IMR-90 (cell line): ENCODE data around the gene ZDHHC4. TPM values are rescaled to one million over a fixed set of nuclear protein-coding genes. Genes with fewer than 3 reads are reported as not detected.

Source experiments
- ATAC-seq: fragments of 200-7000 bp; cut with Tn5 transposase; 2 replicates; pipeline ENCODE4 v1.9.1; 2020; ENCODE audit warnings: low read depth, mild to moderate bottlenecking, moderate library complexity
- BruUV-seq: library from RNA; stranded (reverse); fragments of 400-500 nt; replicated peaks from 2 replicates; lab custom pipeline; 2021; lab: Mats Ljungman, UMichigan
- CTCF ChIA-PET: fragments of 300-600 bp; formaldehyde crosslinking; extraction: SDS; loops from one replicate; lab custom pipeline; 2021; ENCODE audit warnings: antibody characterized with exemption; lab: Yijun Ruan, JAX
- POLR2A ChIA-PET: fragments of 300-600 bp; sonication (Branson Sonifier 250); formaldehyde crosslinking; loops from one replicate; lab custom pipeline; 2022; ENCODE audit warnings: antibody characterized with exemption; ENCODE audit not compliant: unreplicated experiment; lab: Charles Lee
- DNase-seq: peaks from one replicate; pipeline ENCODE4 v3.0.0; 2013
- H2AFZ ChIP-seq: replicated peaks from 2 replicates; pipeline ENCODE3; 2013; ENCODE audit warnings: low read length, mild to moderate bottlenecking; ENCODE audit not compliant: poor library complexity
- H2AK5ac ChIP-seq: 2 replicates; pipeline ENCODE4 v1.6.1; 2013; ENCODE audit warnings: low read depth, low read length, inconsistent platforms
- H2AK9ac ChIP-seq: replicated peaks from 2 replicates; pipeline ENCODE3; 2013; ENCODE audit warnings: mild to moderate bottlenecking, low read depth, low read length, moderate library complexity; ENCODE audit not compliant: poor library complexity
- H2BK120ac ChIP-seq: 2 replicates; pipeline ENCODE4 v1.6.1; 2013; ENCODE audit warnings: low read depth, low read length, inconsistent platforms
- H2BK15ac ChIP-seq: 3 replicates; pipeline ENCODE4 v1.6.1; 2013; ENCODE audit warnings: low read depth, low read length, inconsistent platforms
- H2BK20ac ChIP-seq: 2 replicates; pipeline ENCODE4 v1.6.1; 2013; ENCODE audit warnings: low read depth, mild to moderate bottlenecking, inconsistent platforms, low read length, moderate library complexity
- H2BK5ac ChIP-seq: 2 replicates; pipeline ENCODE4 v1.6.1; 2013; ENCODE audit warnings: mild to moderate bottlenecking, low read depth, low read length, inconsistent platforms; ENCODE audit not compliant: poor library complexity, severe bottlenecking
- H3K14ac ChIP-seq: replicated peaks from 2 replicates; pipeline ENCODE4 v1.6.1; 2013; ENCODE audit warnings: low read depth, low read length, inconsistent platforms
- H3K18ac ChIP-seq: 2 replicates; pipeline ENCODE4 v1.6.1; 2013; ENCODE audit warnings: low read depth, low read length, control low read depth
- H3K23ac ChIP-seq: 2 replicates; pipeline ENCODE4 v1.6.1; 2013; ENCODE audit warnings: low read depth, low read length, inconsistent platforms
- H3K27ac ChIP-seq: 2 replicates; pipeline ENCODE4 v1.5.1; 2013; ENCODE audit warnings: mild to moderate bottlenecking, control low read depth, low read length; ENCODE audit not compliant: insufficient read depth
- H3K27me3 ChIP-seq: 2 replicates; pipeline ENCODE4 v1.6.1; 2013; ENCODE audit warnings: low read length; ENCODE audit not compliant: control insufficient read depth, insufficient read depth
- H3K36me3 ChIP-seq: 2 replicates; pipeline ENCODE4 v1.6.1; 2013; ENCODE audit warnings: low read length, mixed read lengths; ENCODE audit not compliant: control insufficient read depth, insufficient read depth
- H3K4ac ChIP-seq: 2 replicates; pipeline ENCODE4 v1.6.1; 2013; ENCODE audit warnings: low read depth, low read length, inconsistent platforms
- H3K4me1 ChIP-seq: 2 replicates; pipeline ENCODE4 v1.6.1; 2013; ENCODE audit warnings: low read length, mixed read lengths; ENCODE audit not compliant: control insufficient read depth, insufficient read depth
- H3K4me2 ChIP-seq: 2 replicates; pipeline ENCODE4 v1.6.1; 2013; ENCODE audit warnings: low read depth, mild to moderate bottlenecking, control low read depth, low read length, moderate library complexity
- H3K4me3 ChIP-seq: 2 replicates; pipeline ENCODE4 v1.5.1; 2013; ENCODE audit warnings: low read depth, mild to moderate bottlenecking, control low read depth, low read length, moderate library complexity; ENCODE audit not compliant: insufficient read depth
- H3K56ac ChIP-seq: 2 replicates; pipeline ENCODE4 v1.6.1; 2013; ENCODE audit warnings: low read length, inconsistent platforms; ENCODE audit not compliant: insufficient read depth; ENCODE audit errors: extremely low read depth
- H3K79me1 ChIP-seq, 2 experiments: 2 replicates each; pipeline ENCODE4 v1.6.1; 2013; ENCODE audit warnings: low read length in 2 of 2, inconsistent platforms in 1 of 2, low read depth in 1 of 2
- H3K9ac ChIP-seq: 2 replicates; pipeline ENCODE4 v1.6.1; 2013; ENCODE audit warnings: low read depth, low read length, control low read depth
- H3K9me1 ChIP-seq: 2 replicates; pipeline ENCODE4 v1.6.1; 2013; ENCODE audit warnings: low read length, inconsistent platforms; ENCODE audit not compliant: insufficient read depth
- H3K9me3 ChIP-seq: 2 replicates; pipeline ENCODE4 v1.6.1; 2013; ENCODE audit warnings: low read length; ENCODE audit not compliant: control insufficient read depth, insufficient read depth
- H4K20me1 ChIP-seq: 2 replicates; pipeline ENCODE4 v1.6.1; 2013; ENCODE audit warnings: low read length, inconsistent platforms; ENCODE audit not compliant: insufficient read depth
- H4K5ac ChIP-seq: 2 replicates; pipeline ENCODE4 v1.6.1; 2013; ENCODE audit warnings: mild to moderate bottlenecking, low read depth, low read length, control low read depth
- H4K8ac ChIP-seq, 2 experiments: 2 replicates each; pipeline ENCODE4 v1.6.1; 2013; ENCODE audit warnings: low read depth in 2 of 2, low read length in 2 of 2, control low read depth in 1 of 2, inconsistent platforms in 1 of 2
- H4K91ac ChIP-seq: 2 replicates; pipeline ENCODE4 v1.6.1; 2013; ENCODE audit warnings: low read depth, low read length, inconsistent platforms; ENCODE audit not compliant: insufficient read depth
- POLR2A ChIP-seq: IDR thresholded peaks from 2 replicates; pipeline ENCODE4 v1.6.1; 2012; ENCODE audit warnings: mild to moderate bottlenecking, low read depth, low read length
- WGBS, 2 experiments: methylation state at CpG; one replicate each; pipeline versions ENCODE4 v1.1.5 to v1.1.7; 2013; ENCODE audit warnings: missing lambda C conversion rate in 2 of 2; ENCODE audit not compliant: insufficient read length in 1 of 2; ENCODE audit errors: extremely low coverage in 2 of 2; 5-methylcytosine and 5-hydroxymethylcytosine counted together
- dilution Hi-C: fragments of 300-500 bp; cut with HindIII; formaldehyde crosslinking; loops from one replicate; pipeline ENCODE4 v1.14.3; 2018; ENCODE audit warnings: low sequenced_read_pairs; ENCODE audit not compliant: unreplicated experiment
- in situ Hi-C: fragments of 300-500 bp; cut with MboI; formaldehyde crosslinking; loops from 3 replicates; pipeline ENCODE4 v1.14.3; 2019; ENCODE audit warnings: low sequenced_read_pairs, inconsistent platforms, mixed read lengths
- intact Hi-C: fragments of 100-400 bp; cut with micrococcal nuclease; formaldehyde crosslinking; loops from 2 replicates; pipeline ENCODE4 v1.10.0; 2022
- polyA plus RNA-seq, 3 experiments: library from polyadenylated mRNA; depleted of rRNA; stranded (reverse); fragments of >200 nt; gene quantifications; 2 replicates each; pipeline ENCODE4 v1.2.3, GENCODE V29; 2012; ENCODE audit warnings: low replicate concordance in 1 of 3
- total RNA-seq: library from RNA; depleted of rRNA; stranded (reverse); fragments of >200 nt; gene quantifications from 2 replicates; pipeline ENCODE4 v1.2.3, GENCODE V29; 2012
- TF ChIP-seq, protein P1 (sequence below): conservative IDR thresholded peaks from 2 replicates; pipeline ENCODE4 v1.5.1; 2012; ENCODE audit warnings: mild to moderate bottlenecking, low read depth, low read length, improper control_type of control experiment

Gene ZDHHC4
- total and polyA plus RNA-seq, 2 of the 4 experiments (the other 2 are of a cell fraction) = 43.9 to 58.3 TPM

DNA sequence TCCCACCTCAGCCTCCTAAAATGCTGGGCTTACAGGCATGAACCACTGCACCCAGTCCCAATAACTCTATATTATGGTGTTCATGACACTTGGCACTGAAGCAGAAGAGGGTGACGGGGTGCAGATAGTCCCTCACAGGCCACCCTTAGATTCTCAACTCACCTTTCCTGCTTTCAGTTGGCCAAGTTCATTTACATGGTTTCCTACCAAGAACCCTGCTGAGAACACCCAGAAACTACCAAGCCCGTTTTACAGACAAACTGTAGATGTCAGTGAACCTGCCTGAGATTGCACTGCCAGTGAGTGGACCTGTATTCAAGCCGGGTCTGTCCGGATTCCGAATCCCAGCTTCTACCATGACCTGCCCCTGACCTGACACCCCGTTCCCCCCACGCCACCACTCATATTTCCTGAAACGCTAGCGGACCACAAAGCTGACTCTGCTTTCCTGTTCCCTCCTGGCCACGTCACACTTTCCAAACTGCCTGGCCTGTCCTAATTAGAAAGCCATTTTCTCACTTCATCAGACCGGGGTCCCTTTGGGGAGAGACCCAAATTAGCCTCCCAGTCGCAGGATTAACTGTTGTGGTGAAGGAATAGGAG is 43.3 kb upstream of the ZDHHC4 start:
- ATAC-seq = no peak
- CTCF ChIA-PET = interaction anchor here (0.6 kb wide), 1 partner anchor 14 kb away, joined by 3 read pairs; no protein-coding TSS in a partner anchor

More for the DNA sequence above, 43.3 kb upstream of the ZDHHC4 start:
- H3K27me3 ChIP-seq = peaks cover 66% of the 10 kb centered on the region
- no peak overlapping the region for H2BK5ac ChIP-seq
- H4K5ac ChIP-seq = no peak overlapping the region
- TF ChIP-seq, protein P1, sequence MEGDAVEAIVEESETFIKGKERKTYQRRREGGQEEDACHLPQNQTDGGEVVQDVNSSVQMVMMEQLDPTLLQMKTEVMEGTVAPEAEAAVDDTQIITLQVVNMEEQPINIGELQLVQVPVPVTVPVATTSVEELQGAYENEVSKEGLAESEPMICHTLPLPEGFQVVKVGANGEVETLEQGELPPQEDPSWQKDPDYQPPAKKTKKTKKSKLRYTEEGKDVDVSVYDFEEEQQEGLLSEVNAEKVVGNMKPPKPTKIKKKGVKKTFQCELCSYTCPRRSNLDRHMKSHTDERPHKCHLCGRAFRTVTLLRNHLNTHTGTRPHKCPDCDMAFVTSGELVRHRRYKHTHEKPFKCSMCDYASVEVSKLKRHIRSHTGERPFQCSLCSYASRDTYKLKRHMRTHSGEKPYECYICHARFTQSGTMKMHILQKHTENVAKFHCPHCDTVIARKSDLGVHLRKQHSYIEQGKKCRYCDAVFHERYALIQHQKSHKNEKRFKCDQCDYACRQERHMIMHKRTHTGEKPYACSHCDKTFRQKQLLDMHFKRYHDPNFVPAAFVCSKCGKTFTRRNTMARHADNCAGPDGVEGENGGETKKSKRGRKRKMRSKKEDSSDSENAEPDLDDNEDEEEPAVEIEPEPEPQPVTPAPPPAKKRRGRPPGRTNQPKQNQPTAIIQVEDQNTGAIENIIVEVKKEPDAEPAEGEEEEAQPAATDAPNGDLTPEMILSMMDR = no peak
- TF ChIP-seq POLR2A = no peak
- H3K14ac ChIP-seq = no peak overlapping the region
- no TSS peak for BruUV-seq
- H3K79me1 ChIP-seq = no peaks in the 10 kb centered on the region
- H3K4ac ChIP-seq = no peak overlapping the region
- no peak overlapping the region for H3K18ac ChIP-seq
- dilution Hi-C loops (no loop called here), intact Hi-C loops (no loop called here), in situ Hi-C loops (no loop called here)
- no peak overlapping the region for H2BK120ac ChIP-seq
- H3K9me3 ChIP-seq = no peaks in the 10 kb centered on the region
- H4K91ac ChIP-seq = no peak overlapping the region
- no peak overlapping the region for H2AK5ac ChIP-seq
- no peak overlapping the region for H2BK15ac ChIP-seq
- no peak overlapping the region for H2AK9ac ChIP-seq
- no peak overlapping the region for H3K23ac ChIP-seq
- no peaks in the 10 kb centered on the region for H3K36me3 ChIP-seq
- H3K56ac ChIP-seq = no peak overlapping the region
- no peak overlapping the region for H3K4me3 ChIP-seq
- H4K20me1 ChIP-seq = no peaks in the 10 kb centered on the region
- H3K4me2 ChIP-seq = no peak overlapping the region
- no peaks in the 10 kb centered on the region for H3K9me1 ChIP-seq
- no peaks in the 10 kb centered on the region for H3K4me1 ChIP-seq
- no peak overlapping the region for H2AFZ ChIP-seq
- no peak for DNase-seq
- no peak overlapping the region for H2BK20ac ChIP-seq
- POLR2A ChIA-PET = no interaction called here
- WGBS, 2 experiments = 37% methylated on average over 8 of the region's 12 CpGs; no CpG with 5 or more reads in 1 of the 2 experiments
- no peak overlapping the region for H3K27ac ChIP-seq
- no peak overlapping the region for H4K8ac ChIP-seq
- no peak overlapping the region for H3K9ac ChIP-seq
